Forelimb muscle (tissue), 1 donor: ENCODE data around the gene FPGS. TPM values are rescaled to one million over a fixed set of nuclear protein-coding genes. Genes with fewer than 3 reads are reported as not detected.

Source experiments
- DNase-seq: peaks from one replicate; pipeline ENCODE4 v3.0.0-alpha.2; 2013; ENCODE audit warnings: low read depth
- polyA plus RNA-seq: library from polyadenylated mRNA; unstranded; fragments of 120-200 nt; gene quantifications from one replicate; pipeline ENCODE4 v1.2.1, GENCODE V29; 2013; ENCODE audit not compliant: insufficient read length

Gene FPGS
- polyA plus RNA-seq, 1 donor: 39.5 TPM

DNA sequence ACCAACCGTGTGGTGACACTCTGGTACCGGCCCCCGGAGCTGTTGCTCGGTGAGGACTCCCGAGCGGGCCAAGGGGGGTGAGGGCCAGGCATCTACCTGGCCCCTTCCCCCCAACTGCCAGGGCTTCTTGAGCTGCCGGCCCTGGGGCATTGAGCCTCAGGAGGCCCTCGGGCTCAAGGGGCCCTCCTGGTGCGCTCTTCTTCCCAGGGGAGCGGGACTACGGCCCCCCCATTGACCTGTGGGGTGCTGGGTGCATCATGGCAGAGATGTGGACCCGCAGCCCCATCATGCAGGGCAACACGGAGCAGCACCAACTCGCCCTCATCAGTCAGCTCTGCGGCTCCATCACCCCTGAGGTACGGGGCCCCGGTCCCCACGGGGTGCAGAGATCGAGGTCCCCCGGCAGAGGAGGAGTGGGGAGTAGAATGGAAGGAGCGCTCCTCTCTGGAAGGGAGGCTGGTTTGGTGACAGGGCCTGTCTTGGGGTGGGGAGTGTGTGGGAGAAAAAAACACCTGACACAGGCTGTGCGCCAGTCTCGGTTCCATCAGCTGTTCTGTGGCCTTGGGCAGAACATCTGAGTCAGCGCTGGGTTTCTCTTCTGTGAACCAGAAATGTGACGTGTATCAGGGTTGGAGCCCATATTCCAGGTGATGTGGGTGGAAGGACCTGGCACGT is 14.2 kb upstream of the FPGS start:
- no peak for DNase-seq

DNA sequence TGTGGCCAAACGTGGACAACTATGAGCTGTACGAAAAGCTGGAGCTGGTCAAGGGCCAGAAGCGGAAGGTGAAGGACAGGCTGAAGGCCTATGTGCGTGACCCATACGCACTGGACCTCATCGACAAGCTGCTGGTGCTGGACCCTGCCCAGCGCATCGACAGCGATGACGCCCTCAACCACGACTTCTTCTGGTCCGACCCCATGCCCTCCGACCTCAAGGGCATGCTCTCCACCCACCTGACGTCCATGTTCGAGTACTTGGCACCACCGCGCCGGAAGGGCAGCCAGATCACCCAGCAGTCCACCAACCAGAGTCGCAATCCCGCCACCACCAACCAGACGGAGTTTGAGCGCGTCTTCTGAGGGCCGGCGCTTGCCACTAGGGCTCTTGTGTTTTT is 13.5 kb upstream of the FPGS start:
- no peak for DNase-seq

DNA sequence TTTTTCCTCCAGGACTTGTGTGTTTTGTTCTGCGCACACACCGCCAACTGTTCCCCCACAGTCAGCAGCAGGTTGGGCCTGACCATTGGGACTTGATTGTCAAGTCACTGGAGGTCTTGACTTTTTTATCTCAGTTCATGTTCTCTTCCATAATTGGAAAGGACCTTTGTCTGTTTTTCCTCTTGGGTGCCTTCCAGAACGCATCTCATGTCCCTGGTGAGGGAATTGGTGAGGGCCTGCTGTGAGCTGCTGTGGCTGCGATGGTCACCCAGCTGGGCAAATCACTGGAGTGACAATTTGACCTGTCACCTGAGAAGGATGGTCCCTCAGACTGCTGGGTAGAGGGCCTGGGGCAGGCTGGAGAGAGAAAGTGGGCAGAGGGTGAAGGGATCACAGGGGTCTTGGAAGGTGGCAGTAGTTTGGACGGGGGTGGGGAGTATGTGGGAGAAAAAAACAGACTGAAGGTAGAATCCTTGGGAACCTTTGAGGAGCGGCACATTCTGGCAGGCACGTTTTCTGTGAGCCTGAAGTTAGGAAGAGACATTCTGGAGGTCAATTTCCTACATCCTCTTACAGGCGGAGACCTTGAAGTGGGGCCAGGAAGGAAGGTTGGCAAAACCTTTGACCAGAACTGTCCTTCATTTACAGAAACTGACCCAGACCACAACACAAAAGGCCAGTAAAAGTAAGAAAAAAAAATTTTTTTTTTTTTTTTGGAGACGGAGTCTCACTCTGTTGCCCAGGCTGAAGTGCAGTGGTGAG is 12.4 kb upstream of the FPGS start:
- no peak for DNase-seq

DNA sequence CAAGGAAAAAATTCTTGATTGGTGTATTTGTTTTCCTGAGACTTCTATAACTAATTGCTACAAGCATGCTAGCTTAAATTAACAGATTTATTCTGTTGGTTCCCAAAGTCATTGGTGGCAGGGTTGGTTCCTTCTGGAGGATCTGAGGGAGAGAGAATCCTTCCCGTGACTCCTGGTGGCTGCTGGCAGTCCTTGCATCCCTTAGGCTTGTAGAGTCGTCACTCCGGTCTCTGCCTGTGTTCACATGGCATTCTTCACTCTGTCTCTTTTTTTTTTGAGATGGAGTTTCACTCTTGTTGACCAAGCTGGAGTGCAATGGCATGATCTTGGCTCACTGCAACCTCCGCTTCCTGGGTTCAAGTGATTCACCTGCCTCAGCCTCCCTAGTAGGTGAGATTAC is 11.6 kb upstream of the FPGS start:
- DNase-seq: no peak

DNA sequence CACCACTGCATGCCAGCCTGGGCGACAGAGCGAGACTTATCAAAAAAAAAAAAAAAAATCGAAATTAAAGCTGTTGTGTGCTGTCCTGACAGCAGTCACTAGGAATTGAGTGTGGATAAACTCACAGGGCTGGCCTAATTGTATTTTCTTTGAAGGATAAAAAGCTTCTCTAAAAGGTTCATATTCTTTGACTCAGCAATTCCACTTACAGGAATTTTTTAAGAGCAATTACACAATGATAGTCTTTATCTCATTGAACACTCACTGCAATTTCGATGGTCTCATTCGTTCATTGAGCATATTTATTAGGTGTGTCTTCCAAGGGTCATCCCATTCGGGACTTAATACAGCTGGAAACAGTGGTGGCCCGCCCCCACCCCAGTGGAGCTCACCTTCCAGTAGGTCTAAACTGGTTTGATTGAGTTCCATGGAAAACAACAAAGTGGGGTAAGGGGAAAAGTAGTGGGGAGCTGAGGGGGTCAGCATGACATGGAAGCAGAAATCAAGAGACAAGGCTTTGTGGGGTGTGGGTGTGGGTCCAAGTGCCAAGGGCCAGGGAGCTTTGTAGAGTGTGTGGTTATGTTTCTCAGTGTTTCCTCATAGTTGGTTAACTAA is 10.2 kb upstream of the FPGS start:
- no peak for DNase-seq

DNA sequence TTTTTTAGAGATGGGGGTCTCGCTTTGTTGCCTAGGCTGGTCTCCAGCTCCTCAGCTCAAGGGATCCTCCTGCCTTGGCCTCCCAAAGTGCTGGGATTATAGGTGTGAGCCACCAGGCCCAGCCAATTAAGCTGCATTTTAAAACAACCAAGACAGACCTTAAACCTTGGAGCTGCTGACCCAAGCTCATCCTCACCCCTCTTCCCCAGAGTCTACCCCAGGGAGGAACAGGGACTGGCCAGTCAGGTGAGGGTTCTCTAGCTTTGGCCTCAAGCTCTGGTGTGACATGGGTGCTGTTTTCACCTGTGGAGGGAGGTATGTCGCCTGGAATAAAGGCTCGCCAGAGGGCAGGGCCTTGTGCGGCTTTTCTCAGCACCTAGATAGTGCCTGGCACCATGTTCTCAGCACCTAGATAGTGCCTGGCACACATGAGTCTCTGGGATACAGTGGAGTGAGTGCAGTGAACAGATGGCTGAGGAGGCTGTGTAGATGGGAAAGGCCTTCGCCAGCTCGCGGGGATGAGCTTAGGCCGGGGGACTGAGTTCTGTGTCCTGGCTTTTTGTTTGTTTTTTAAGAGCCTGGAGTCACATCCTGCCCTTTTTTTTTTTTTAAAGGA is 9.5 kb upstream of the FPGS start:
- no peak for DNase-seq

DNA sequence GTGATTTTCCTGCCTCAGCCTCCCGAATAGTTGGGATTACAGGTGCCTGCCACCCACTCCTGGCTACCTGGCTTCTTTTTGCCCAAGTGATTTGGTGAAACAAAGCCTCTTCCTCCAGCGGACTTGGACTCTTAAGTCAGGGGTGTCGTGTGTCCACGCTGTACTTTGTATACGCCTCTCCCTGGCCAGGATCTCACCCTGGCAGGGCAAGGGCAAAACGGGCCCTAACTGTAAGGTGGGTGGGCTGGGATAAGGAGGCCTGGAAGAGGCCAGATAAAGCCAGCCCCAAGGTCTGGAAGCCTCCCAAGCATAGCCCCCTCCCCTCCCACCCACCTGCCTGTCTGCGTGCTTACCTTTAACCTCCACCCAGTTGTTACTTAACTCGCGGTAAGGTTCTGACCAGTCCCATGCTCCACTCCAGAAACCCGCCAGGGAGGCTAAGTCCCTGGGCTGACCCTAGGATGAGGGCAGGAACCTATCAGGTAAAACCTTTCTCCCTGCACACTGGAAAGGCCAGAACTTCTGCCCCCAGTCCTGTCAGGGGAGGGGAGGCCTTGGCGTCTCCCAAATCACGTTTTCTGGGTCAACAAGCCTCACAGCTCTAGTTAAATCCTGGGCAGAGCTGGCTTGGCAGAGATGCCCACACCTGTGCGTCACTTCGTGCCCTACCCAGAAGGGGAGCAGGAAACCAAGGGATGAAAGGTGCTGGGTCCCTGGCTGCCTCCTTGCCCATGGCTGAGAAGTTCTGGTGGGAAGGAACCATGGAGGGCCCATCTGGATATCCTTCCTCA is 8.5 kb upstream of the FPGS start:
- DNase-seq: no peak

DNA sequence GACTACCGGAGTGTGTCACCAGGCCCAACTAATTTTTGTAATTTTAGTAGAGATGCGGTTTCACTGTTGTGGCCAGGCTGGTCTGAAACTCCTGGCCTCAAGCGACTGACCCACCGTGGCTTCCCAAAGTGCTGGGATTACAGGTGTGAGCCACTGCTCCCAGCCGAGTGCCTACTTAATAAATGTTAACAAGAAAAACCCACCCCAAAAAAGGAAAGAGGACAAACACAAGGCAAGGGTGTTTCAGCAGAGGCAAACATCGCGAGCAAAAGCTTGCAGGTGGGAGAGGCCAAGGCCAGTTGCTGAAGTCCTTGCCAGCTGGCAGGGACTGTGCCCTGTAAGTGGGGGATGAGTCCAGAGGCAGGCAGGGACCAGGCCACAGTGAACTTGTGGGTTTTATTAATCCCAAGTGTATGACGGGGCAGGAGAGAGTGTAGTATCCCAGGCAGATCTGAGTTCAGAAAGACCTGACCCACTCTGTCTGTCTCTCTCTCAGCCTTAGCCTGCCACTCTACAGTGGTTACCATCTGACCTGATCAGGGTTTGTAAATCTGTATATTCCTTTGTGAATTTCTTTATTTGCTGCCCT is 6.4 kb upstream of the FPGS start:
- DNase-seq: no peak

DNA sequence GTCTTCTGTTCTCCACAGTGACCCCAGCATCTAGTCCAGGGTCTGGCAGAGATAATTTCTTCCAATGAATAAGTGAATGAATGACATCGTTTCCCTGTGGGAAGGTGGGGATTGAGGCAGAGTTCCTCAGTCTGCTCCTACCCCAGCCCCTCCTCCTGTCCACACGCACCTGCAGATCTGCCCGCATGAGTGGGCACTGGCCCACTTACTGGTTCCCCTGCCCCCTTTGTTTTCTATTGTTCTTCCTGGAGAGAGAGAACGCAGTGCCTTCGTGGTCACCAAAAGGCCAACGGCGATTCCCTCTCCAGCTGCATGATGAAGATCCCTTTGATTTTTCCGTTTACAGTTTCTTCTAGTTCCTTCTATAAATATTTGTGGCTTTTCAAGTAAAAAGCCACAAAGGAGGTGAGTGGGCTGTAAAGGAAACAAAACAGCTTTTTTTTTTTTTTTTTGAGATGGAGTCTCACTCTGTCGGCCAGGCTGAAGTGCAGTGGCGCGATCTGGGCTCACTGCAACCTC is 5.8 kb upstream of the FPGS start:
- DNase-seq: no peak

DNA sequence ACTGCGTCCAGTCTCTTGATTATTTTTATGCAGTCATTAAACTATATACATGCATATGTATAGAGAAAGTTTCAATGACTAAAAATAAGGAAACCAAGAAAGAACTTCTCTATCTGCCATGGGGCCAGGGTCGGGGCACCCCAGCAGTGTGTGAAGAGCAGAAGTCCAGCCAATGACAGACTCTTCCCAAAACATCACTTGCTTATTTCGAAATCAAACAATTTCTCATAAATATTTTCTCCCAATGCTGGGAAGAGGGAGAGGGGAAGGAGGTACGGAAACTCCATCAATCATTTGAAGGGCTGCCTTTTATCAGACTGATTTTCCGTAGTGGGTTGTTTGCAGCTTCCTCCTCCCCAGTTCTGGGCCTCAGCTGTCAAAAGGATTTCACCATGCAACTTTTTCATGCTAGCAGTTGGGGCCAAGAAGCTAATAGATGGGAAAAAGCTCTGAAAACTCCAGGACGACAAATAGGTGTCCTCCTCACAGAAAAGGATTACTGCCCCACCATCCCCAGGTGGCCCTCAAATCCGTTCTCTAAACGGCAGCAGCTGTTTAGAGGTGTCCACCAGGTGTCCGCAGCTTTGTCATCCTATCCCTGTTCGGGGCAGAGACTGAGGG is 617 bp upstream of the FPGS start:
- DNase-seq: no peak

DNA sequence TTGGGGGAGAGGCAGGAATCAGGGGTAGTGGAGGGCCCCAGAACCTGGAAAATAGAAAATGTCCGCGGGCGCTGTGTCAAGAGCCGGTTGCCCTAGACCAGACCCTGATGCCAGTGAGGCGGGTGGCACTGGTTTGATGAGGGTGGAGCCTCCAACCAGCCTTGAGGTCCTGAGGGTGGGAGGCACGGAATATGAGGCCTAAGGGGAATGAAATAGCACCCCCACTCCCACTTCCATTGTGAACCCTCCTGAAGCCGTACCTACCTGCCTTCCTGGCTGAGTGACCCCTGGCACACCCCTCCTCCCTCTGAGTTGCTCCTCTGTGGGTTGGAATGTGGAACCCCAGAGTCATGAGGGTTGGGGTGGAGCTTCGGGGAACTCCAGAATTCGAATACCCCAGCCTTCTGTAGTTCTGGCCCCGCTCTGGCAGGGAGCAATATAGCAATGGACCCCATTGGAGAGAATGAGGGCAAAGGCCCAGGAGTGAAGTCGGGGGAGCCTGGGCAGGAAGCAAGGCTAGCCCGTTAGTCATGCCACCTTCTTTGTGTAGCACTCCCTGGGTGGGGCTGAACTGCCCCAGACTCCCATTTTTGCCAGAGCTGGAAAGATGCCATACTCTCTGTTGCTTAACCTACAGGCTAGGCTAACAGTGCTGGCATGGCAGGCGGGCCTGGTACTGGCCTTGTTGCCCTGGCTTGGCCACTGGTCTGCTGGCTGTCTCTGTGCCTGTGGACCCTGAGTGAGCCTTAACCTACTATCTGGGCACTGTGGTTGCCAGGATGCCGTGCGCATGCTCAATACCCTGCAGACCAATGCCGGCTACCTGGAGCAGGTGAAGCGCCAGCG is 1.0 kb downstream of the FPGS start:
- DNase-seq: no peak

DNA sequence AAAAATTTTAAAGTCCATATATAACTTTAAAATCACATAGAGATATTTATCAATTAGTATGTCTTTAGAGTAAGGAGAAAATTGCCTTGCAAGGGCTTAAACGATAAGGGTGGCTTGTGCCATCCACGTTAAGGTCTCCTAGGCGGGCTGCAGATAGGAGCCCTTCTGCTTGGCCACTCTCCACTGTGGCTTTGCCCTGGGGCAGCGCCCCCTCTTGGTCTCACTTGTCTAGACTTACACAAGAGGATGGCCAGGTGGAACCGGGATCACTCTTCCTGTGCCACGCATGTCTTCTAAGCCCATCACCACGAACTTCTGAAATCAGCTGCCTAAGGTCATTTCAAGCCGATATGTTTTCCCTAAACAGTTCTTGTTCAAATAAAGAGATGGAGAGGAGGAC is 2.9 kb downstream of the FPGS start:
- no peak for DNase-seq

DNA sequence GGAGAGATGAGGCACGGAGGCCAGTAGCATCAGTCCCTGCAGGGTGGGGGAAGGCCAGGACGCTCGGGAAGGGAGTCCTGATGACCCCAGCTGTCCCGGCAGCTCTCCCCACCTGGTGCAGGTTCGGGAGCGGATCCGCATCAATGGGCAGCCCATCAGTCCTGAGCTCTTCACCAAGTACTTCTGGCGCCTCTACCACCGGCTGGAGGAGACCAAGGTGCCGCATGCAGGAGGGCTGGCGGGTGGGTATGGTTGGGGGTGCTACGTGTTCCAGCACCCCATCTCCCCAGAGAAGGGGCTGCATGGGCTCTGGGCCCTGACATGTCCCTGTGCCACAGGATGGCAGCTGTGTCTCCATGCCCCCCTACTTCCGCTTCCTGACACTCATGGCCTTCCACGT is 4.2 kb downstream of the FPGS start:
- DNase-seq: no peak

DNA sequence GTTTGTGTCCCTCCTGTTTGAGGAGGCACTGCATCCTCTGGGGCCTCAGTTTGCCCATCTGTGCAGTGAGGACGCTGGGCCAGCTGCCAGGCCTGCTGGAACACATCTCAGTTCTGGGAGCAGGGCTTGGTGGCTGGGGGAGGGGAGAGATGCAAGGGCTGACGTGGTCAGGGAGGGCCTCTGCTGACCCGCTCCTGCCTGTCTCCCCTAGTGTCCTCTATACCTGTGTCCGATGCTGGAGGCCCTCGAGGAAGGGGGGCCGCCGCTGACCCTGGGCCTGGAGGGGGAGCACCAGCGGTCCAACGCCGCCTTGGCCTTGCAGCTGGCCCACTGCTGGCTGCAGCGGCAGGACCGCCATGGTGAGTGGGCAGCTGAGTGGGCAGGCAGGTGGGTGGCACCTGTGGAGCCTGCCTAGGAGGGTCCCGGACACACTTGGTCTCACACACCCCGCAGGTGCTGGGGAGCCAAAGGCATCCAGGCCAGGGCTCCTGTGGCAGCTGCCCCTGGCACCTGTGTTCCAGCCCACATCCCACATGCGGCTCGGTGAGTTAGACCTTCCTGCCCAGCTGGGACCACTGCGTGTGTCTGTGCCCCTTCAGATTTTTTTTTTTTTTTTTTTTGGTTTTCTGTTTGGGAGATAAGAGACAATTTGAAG is 5.8 kb downstream of the FPGS start:
- no peak for DNase-seq

DNA sequence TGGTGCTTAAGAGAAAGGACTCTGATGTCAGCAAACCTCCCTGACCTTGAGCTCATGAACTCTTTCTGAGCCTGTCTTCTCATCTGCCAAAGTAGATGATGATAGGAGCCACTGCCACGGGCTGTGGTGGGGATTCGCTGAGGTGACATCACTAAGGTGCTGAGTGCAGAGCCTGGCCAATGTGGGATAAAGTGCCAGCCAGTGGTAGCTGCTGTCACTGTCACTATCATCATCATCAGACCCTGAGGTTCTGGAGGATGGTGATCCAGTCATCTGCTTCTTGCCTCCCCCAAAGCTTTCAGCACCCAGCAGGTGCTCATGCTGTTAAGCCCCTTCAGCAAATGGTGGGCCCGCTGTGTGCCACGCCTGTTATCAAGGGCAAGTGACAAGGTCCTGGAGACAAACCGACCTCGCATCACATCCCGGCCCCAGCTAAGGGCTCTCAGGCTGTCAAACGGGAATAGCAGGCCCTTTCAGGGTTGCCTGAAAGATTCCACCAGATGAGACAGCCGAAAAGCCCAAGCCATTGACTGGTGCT is 6.4 kb downstream of the FPGS start:
- DNase-seq: no peak

DNA sequence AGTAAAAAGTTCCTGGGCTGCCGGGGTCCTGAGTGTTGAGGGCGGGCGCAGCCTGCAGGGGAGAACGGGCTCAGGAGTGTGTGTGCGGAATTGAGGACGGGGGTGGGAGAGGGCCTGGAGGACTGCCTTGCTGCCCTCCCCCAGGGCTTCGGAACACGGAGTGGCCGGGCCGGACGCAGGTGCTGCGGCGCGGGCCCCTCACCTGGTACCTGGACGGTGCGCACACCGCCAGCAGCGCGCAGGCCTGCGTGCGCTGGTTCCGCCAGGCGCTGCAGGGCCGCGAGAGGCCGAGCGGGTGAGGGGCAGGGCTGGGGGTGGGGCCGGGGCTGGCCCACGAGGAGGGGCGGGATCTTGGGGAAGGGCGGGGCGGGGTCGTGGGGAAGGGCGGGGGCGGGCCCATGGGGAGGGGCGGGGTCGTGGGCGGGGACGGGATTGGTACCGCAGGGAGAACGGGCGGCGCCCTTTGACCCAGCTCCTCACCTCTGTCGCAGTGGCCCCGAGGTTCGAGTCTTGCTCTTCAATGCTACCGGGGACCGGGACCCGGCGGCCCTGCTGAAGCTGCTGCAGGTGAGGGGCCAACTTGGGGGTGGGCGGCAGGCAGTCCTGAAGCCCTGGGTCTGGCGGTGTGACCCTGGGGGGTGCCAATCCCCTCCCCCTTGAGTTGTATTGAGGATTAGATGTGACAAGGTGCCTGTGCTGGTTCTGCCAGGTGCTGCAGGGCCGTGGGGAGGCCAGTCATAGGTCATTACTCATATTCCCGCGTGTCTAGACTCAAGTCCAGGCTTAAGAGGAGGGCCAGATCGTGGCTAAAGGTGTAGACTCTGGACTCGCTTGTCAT is 7.1 kb downstream of the FPGS start:
- no peak for DNase-seq

DNA sequence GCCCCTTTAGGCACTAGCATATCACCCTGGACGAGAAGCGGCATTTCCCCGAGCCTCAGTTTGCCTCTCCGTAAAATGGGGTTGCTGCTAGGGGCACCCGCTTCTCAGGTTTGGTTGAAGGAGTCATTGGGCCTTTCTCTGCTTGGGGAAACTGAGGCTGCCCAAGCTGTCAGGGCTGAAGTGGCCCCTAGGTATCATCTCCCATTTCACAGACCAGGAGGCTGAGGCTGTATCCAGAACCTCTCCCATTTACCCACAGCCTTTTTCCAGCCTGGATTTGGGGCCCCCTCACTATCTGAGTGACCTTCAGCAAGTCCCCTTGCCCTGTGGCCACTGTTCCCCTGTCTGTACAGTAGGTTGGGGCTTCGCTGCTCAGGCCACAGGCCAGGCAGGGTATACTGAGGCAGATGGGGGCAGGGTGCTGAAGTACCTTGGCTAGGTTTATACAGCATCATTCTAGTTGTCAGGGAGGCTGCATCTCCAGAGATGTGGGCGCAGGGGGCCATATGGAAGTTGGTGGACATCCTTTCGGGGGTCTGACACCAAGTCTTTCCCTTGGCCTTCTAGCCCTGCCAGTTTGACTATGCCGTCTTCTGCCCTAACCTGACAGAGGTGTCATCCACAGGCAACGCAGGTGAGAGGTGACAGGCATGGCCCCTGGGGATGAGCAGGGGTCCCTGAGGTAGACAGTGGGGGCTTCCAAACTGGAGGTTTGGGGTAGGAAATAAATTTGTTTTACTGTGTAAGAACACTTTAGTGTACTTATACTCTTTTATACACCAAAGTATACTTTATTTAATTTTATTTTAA is 7.9 kb downstream of the FPGS start:
- no peak for DNase-seq
